Mammary epithelial cell (primary cell): ENCODE measurements around the gene SLC39A8.

Source experiments
- CTCF ChIP-seq, 2 donors: IDR thresholded peaks in 1 of 2; conservative IDR thresholded peaks in 1 of 2; 2 replicates each; pipeline ENCODE4 v1.5.1; 2011 to 2012; ENCODE audit warnings: inconsistent platforms in 2 of 2, low read length in 2 of 2, mild to moderate bottlenecking in 2 of 2, control low read depth in 1 of 2, low read depth in 1 of 2; ENCODE audit not compliant: insufficient read depth in 1 of 2; ENCODE audit errors: extremely low read depth in 1 of 2
- EZH2 ChIP-seq: IDR thresholded peaks from 2 replicates; pipeline ENCODE4 v1.6.1; 2012; ENCODE audit warnings: low read length, inconsistent platforms, borderline replicate concordance

- peak; percentile 40 to 86 for TF ChIP-seq CTCF (conservative IDR thresholded peaks at IDR 0.05 in 1 of 2, IDR thresholded peaks at IDR 0.05 in 1 of 2; ENCODE audit: extremely low read depth in 1 of 2, insufficient read depth in 1 of 2, low read depth in 1 of 2, low read length in 2 of 2)
- no peak for TF ChIP-seq EZH2
Measured at GRCh38 chr4:102344954-102345794, at the start of gene SLC39A8.
